Measurements from ENCODE around the gene ABCC8.

The ABCC8 gene

GRCh38 chr11:17396598-17397310, 79.9 kb downstream of the ABCC8 start:
- Histone ChIP-seq H3K36me3 (ENCODE audit: control insufficient read depth, insufficient read depth, low read length) (no peaks in the 10 kb centered on the region), H3K27me3 (ENCODE audit: control insufficient read depth, insufficient read depth, low read length) (no peaks in the 10 kb centered on the region), H3K9ac (ENCODE audit: low read depth, low read length) (no peak overlapping the region), H3K9me3 (ENCODE audit: control insufficient read depth, insufficient read depth, low read length) (no peaks in the 10 kb centered on the region), H3K4me3 (ENCODE audit: low read depth, low read length) (no peak overlapping the region), H3K4me1 (ENCODE audit: control insufficient read depth, insufficient read depth, low read length) (no peaks in the 10 kb centered on the region)

GRCh38 chr11:17395978-17396377, 80.7 kb downstream of the ABCC8 start:
- Histone ChIP-seq H3K9me3 (ENCODE audit: control insufficient read depth, insufficient read depth, low read length) (no peaks in the 10 kb centered on the region), H3K4me1 (ENCODE audit: control insufficient read depth, insufficient read depth, low read length) (no peaks in the 10 kb centered on the region), H3K9ac (ENCODE audit: low read depth, low read length) (no peak overlapping the region), H3K36me3 (ENCODE audit: control insufficient read depth, insufficient read depth, low read length) (no peaks in the 10 kb centered on the region), H3K27me3 (ENCODE audit: control insufficient read depth, insufficient read depth, low read length) (peaks cover 6% of the 10 kb centered on the region), H3K4me3 (ENCODE audit: low read depth, low read length) (no peak overlapping the region)

- H3K9me3 ChIP-seq (ENCODE audit: control insufficient read depth, insufficient read depth, low read length), result no peaks in the 10 kb centered on the region
- H3K27me3 ChIP-seq (ENCODE audit: control insufficient read depth, insufficient read depth, low read length), result peaks cover 7% of the 10 kb centered on the region
- H3K4me1 ChIP-seq (ENCODE audit: control insufficient read depth, insufficient read depth, low read length), result no peaks in the 10 kb centered on the region
- H3K4me3 ChIP-seq (ENCODE audit: low read depth, low read length), result no peak overlapping the region
- H3K9ac ChIP-seq (ENCODE audit: low read depth, low read length), result no peak overlapping the region
- H3K36me3 ChIP-seq (ENCODE audit: control insufficient read depth, insufficient read depth, low read length), result no peaks in the 10 kb centered on the region
These were observed 81.1 kb downstream of the ABCC8 start for GRCh38 chr11:17395554-17395961.

- no peak overlapping the region for H3K4me3 ChIP-seq (ENCODE audit: low read depth, low read length)
- no peaks in the 10 kb centered on the region for H3K36me3 ChIP-seq (ENCODE audit: control insufficient read depth, insufficient read depth, low read length)
- no peak overlapping the region for H3K9ac ChIP-seq (ENCODE audit: low read depth, low read length)
- H3K9me3 ChIP-seq (ENCODE audit: control insufficient read depth, insufficient read depth, low read length), result no peaks in the 10 kb centered on the region
- peaks cover 7% of the 10 kb centered on the region for H3K27me3 ChIP-seq (ENCODE audit: control insufficient read depth, insufficient read depth, low read length)
- no peaks in the 10 kb centered on the region for H3K4me1 ChIP-seq (ENCODE audit: control insufficient read depth, insufficient read depth, low read length)
These were observed 81.8 kb downstream of the ABCC8 start for GRCh38 chr11:17394743-17395390.

GRCh38 chr11:17393472-17393871, 83.2 kb downstream of the ABCC8 start:
- no peaks in the 10 kb centered on the region for H3K4me1 ChIP-seq (ENCODE audit: control insufficient read depth, insufficient read depth, low read length)
- peaks cover 7% of the 10 kb centered on the region for H3K27me3 ChIP-seq (ENCODE audit: control insufficient read depth, insufficient read depth, low read length)
- no peaks in the 10 kb centered on the region for H3K36me3 ChIP-seq (ENCODE audit: control insufficient read depth, insufficient read depth, low read length)
- no peak overlapping the region for H3K9ac ChIP-seq (ENCODE audit: low read depth, low read length)
- no peak overlapping the region for H3K4me3 ChIP-seq (ENCODE audit: low read depth, low read length)
- no peaks in the 10 kb centered on the region for H3K9me3 ChIP-seq (ENCODE audit: control insufficient read depth, insufficient read depth, low read length)

GRCh38 chr11:17392872-17393271, 83.8 kb downstream of the ABCC8 start:
- peaks cover 9% of the 10 kb centered on the region for H3K27me3 ChIP-seq (ENCODE audit: control insufficient read depth, insufficient read depth, low read length)
- no peak overlapping the region for H3K4me3 ChIP-seq (ENCODE audit: low read depth, low read length)
- H3K4me1 ChIP-seq (ENCODE audit: control insufficient read depth, insufficient read depth, low read length), result no peaks in the 10 kb centered on the region
- no peaks in the 10 kb centered on the region for H3K36me3 ChIP-seq (ENCODE audit: control insufficient read depth, insufficient read depth, low read length)
- H3K9ac ChIP-seq (ENCODE audit: low read depth, low read length), result no peak overlapping the region
- no peaks in the 10 kb centered on the region for H3K9me3 ChIP-seq (ENCODE audit: control insufficient read depth, insufficient read depth, low read length)

GRCh38 chr11:17391493-17392355, 84.9 kb downstream of the ABCC8 start:
- H3K4me3 ChIP-seq (ENCODE audit: low read depth, low read length), result no peak overlapping the region
- H3K9me3 ChIP-seq (ENCODE audit: control insufficient read depth, insufficient read depth, low read length), result no peaks in the 10 kb centered on the region
- H3K9ac ChIP-seq (ENCODE audit: low read depth, low read length), result no peak overlapping the region
- peaks cover 12% of the 10 kb centered on the region for H3K27me3 ChIP-seq (ENCODE audit: control insufficient read depth, insufficient read depth, low read length)
- H3K36me3 ChIP-seq (ENCODE audit: control insufficient read depth, insufficient read depth, low read length), result peaks cover 5% of the 10 kb centered on the region
- H3K4me1 ChIP-seq (ENCODE audit: control insufficient read depth, insufficient read depth, low read length), result no peaks in the 10 kb centered on the region

GRCh38 chr11:17389957-17390649, 86.5 kb downstream of the ABCC8 start:
- Histone ChIP-seq H3K9me3 (ENCODE audit: control insufficient read depth, insufficient read depth, low read length) (no peaks in the 10 kb centered on the region), H3K4me1 (ENCODE audit: control insufficient read depth, insufficient read depth, low read length) (no peaks in the 10 kb centered on the region), H3K27me3 (ENCODE audit: control insufficient read depth, insufficient read depth, low read length) (peaks cover 12% of the 10 kb centered on the region), H3K4me3 (ENCODE audit: low read depth, low read length) (peak overlapping the region; percentile 56), H3K9ac (ENCODE audit: low read depth, low read length) (no peak overlapping the region), H3K36me3 (ENCODE audit: control insufficient read depth, insufficient read depth, low read length) (peaks cover 5% of the 10 kb centered on the region)

- H3K9ac ChIP-seq (ENCODE audit: low read depth, low read length), result no peak overlapping the region
- peak overlapping the region; percentile 56 for H3K4me3 ChIP-seq (ENCODE audit: low read depth, low read length)
These were observed 87.3 kb downstream of the ABCC8 start for GRCh38 chr11:17389211-17389956.

GRCh38 chr11:17388609-17389210, 87.9 kb downstream of the ABCC8 start, which contains the start of gene KCNJ11:
TSS of gene KCNJ11 (minus strand) at chr11:17388659. CDS start at chr11:17388091, 568 bp downstream.
- no peaks in the 10 kb centered on the region for H3K9me3 ChIP-seq (ENCODE audit: control insufficient read depth, insufficient read depth, low read length)
- H3K4me1 ChIP-seq (ENCODE audit: control insufficient read depth, insufficient read depth, low read length), result no peaks in the 10 kb centered on the region
- H3K9ac ChIP-seq (ENCODE audit: low read depth, low read length), result no peak within 1 kb of the TSS
- H3K27me3 ChIP-seq (ENCODE audit: control insufficient read depth, insufficient read depth, low read length), result peaks cover 12% of the 10 kb centered on the region
- peaks cover 5% of the 10 kb centered on the region for H3K36me3 ChIP-seq (ENCODE audit: control insufficient read depth, insufficient read depth, low read length)
- peak within 1 kb of the TSS; percentile 56 for H3K4me3 ChIP-seq (ENCODE audit: low read depth, low read length)

More at GRCh38 chr11:17389211-17389956, 87.3 kb downstream of the ABCC8 start:
- Histone ChIP-seq H3K9me3 (ENCODE audit: control insufficient read depth, insufficient read depth, low read length) (no peaks in the 10 kb centered on the region), H3K4me1 (ENCODE audit: control insufficient read depth, insufficient read depth, low read length) (no peaks in the 10 kb centered on the region), H3K27me3 (ENCODE audit: control insufficient read depth, insufficient read depth, low read length) (peaks cover 12% of the 10 kb centered on the region), H3K36me3 (ENCODE audit: control insufficient read depth, insufficient read depth, low read length) (peaks cover 5% of the 10 kb centered on the region)
